Neural cell (in vitro differentiated cells): ENCODE data around the gene REM2.

Source experiments
- CTCF ChIP-seq: fragments of 450-650 bp; IDR thresholded peaks from 2 replicates; pipeline ENCODE4 v1.5.1; 2014; ENCODE audit warnings: antibody characterized with exemption, mild to moderate bottlenecking, moderate library complexity; ENCODE audit not compliant: poor library complexity, severe bottlenecking
- EZH2 ChIP-seq: fragments of 200-600, 300-800 bp; shearing (Covaris generic), sonication (generic); IDR thresholded peaks from 2 replicates; pipeline ENCODE4 v1.6.1; 2014; ENCODE audit warnings: antibody characterized with exemption, low read length, borderline replicate concordance, mild to moderate bottlenecking; ENCODE audit not compliant: insufficient read depth, poor library complexity, severe bottlenecking
- POLR2AphosphoS5 ChIP-seq: IDR thresholded peaks from 2 replicates; pipeline ENCODE4 v1.6.1; 2012
- RAD21 ChIP-seq: fragments of 450-650 bp; conservative IDR thresholded peaks from 2 replicates; pipeline ENCODE4 v1.6.1; 2014; ENCODE audit warnings: antibody characterized with exemption, mild to moderate bottlenecking, moderate library complexity
- TAF1 ChIP-seq: IDR thresholded peaks from 2 replicates; pipeline ENCODE4 v1.6.1; 2012; ENCODE audit warnings: low read depth
- TF ChIP-seq, protein P1 (sequence below): IDR thresholded peaks from 2 replicates; pipeline ENCODE4 v1.6.1; 2012; ENCODE audit warnings: borderline replicate concordance

GRCh38 chr14:22864979-22865378 lies 18.0 kb upstream of the REM2 start:
- TF ChIP-seq CTCF, result no peak
- TF ChIP-seq POLR2AphosphoS5, result no peak
- TF ChIP-seq RAD21, result no peak
- TF ChIP-seq, protein P1, sequence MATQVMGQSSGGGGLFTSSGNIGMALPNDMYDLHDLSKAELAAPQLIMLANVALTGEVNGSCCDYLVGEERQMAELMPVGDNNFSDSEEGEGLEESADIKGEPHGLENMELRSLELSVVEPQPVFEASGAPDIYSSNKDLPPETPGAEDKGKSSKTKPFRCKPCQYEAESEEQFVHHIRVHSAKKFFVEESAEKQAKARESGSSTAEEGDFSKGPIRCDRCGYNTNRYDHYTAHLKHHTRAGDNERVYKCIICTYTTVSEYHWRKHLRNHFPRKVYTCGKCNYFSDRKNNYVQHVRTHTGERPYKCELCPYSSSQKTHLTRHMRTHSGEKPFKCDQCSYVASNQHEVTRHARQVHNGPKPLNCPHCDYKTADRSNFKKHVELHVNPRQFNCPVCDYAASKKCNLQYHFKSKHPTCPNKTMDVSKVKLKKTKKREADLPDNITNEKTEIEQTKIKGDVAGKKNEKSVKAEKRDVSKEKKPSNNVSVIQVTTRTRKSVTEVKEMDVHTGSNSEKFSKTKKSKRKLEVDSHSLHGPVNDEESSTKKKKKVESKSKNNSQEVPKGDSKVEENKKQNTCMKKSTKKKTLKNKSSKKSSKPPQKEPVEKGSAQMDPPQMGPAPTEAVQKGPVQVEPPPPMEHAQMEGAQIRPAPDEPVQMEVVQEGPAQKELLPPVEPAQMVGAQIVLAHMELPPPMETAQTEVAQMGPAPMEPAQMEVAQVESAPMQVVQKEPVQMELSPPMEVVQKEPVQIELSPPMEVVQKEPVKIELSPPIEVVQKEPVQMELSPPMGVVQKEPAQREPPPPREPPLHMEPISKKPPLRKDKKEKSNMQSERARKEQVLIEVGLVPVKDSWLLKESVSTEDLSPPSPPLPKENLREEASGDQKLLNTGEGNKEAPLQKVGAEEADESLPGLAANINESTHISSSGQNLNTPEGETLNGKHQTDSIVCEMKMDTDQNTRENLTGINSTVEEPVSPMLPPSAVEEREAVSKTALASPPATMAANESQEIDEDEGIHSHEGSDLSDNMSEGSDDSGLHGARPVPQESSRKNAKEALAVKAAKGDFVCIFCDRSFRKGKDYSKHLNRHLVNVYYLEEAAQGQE, result no peak
- TF ChIP-seq EZH2, result no peak
- TF ChIP-seq TAF1, result no peak
